PC-3 (cell line): ENCODE data around the gene TCP10L. TPM values are rescaled to one million over a fixed set of nuclear protein-coding genes. Genes with fewer than 3 reads are reported as not detected.

ENCODE experiments used
- total RNA-seq: library from RNA; depleted of rRNA; stranded (reverse); fragments of >200 nt; gene quantifications from 2 replicates; pipeline ENCODE4 v1.2.3, GENCODE V29; 2014; rRNA removed

The TCP10L gene
- total RNA-seq, 1 experiment from 2014 or later, result 2.1 TPM

Other genes starting within 250 kb of the TCP10L start
- 27.8 and 36.3 TPM in 2 replicates for gene URB1, start 192.5 kb downstream of the TCP10L start, total RNA-seq
- gene EVA1C, start 172.8 kb downstream of the TCP10L start, total RNA-seq, result 16.1 and 17.5 TPM in 2 replicates
- 96.0 and 98.6 TPM in 2 replicates for gene CFAP298, start 26.9 kb upstream of the TCP10L start, total RNA-seq
- gene SYNJ1, start 142.5 kb upstream of the TCP10L start, total RNA-seq, result 7.0 and 16.2 TPM in 2 replicates
- gene PAXBP1, start 186.2 kb upstream of the TCP10L start, total RNA-seq, result 41.7 and 45.1 TPM in 2 replicates